Upper lobe of left lung (tissue), 4 donors: ENCODE results near the gene PCDHGA7.

Source experiments
- EP300 ChIP-seq, 4 donors: sonication (generic); formaldehyde crosslinking; IDR thresholded peaks; one replicate each; pipeline ENCODE4 v1.5.1; 2017; ENCODE audit warnings: antibody characterized with exemption in 4 of 4, control low read depth in 2 of 4
- POLR2A ChIP-seq, 4 donors: fragments of 450-650 bp; IDR thresholded peaks; one replicate each; pipeline ENCODE4 v1.5.1; 2016 to 2017; ENCODE audit warnings: antibody characterized with exemption in 4 of 4, mild to moderate bottlenecking in 2 of 4
- POLR2AphosphoS5 ChIP-seq, 2 donors: sonication (generic); formaldehyde crosslinking; IDR thresholded peaks; one replicate each; pipeline ENCODE4 v1.5.1; 2017; ENCODE audit warnings: antibody characterized with exemption in 2 of 2
- TF ChIP-seq, protein P1 (sequence below), 6 experiments: fragments of 450-650 bp in 4 of 6; fragments of 200-600 bp in 2 of 6; sonication (generic) in 2 of 6; IDR thresholded peaks; one replicate each; pipeline ENCODE4 v1.5.1; 2016 to 2019; ENCODE audit warnings: antibody characterized with exemption in 6 of 6

GRCh38 chr5:141399555-141400258 lies 17.2 kb downstream of the PCDHGA7 start:
- TF ChIP-seq, protein P1, sequence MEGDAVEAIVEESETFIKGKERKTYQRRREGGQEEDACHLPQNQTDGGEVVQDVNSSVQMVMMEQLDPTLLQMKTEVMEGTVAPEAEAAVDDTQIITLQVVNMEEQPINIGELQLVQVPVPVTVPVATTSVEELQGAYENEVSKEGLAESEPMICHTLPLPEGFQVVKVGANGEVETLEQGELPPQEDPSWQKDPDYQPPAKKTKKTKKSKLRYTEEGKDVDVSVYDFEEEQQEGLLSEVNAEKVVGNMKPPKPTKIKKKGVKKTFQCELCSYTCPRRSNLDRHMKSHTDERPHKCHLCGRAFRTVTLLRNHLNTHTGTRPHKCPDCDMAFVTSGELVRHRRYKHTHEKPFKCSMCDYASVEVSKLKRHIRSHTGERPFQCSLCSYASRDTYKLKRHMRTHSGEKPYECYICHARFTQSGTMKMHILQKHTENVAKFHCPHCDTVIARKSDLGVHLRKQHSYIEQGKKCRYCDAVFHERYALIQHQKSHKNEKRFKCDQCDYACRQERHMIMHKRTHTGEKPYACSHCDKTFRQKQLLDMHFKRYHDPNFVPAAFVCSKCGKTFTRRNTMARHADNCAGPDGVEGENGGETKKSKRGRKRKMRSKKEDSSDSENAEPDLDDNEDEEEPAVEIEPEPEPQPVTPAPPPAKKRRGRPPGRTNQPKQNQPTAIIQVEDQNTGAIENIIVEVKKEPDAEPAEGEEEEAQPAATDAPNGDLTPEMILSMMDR (IDR thresholded peaks at IDR 0.05) = no peak
- TF ChIP-seq POLR2A (IDR thresholded peaks at IDR 0.05) (no peak), POLR2AphosphoS5 (IDR thresholded peaks at IDR 0.05) (no peak), EP300 (IDR thresholded peaks at IDR 0.05) (no peak)
